ENCODE data around the gene E2F6. TPM values are rescaled to one million over a fixed set of nuclear protein-coding genes. Genes with fewer than 3 reads are reported as not detected.

Gene E2F6
- total and polyA plus RNA-seq, 2 of the 13 experiments (the other 11 are each of a cell fraction or from before 2014, with no cell fraction given), result 27.3 to 36.0 TPM

- TF ChIP-seq MAX (IDR thresholded peaks at IDR 0.05) (no peak), ZNF761 (CRISPR knock-in tag; conservative IDR thresholded peaks at IDR 0.05) (no peak), HNRNPH1 (optimal IDR thresholded peaks at IDR 0.05; ENCODE audit: low read depth, low read length) (no peak), RFX1 (IDR thresholded peaks at IDR 0.05) (no peak), TSC22D2 (CRISPR knock-in tag; IDR thresholded peaks at IDR 0.05; ENCODE audit: borderline replicate concordance) (no peak), U2AF1 (optimal IDR thresholded peaks at IDR 0.05; ENCODE audit: low read depth, low read length) (no peak), EHMT2 (IDR thresholded peaks at IDR 0.05; ENCODE audit: borderline replicate concordance, low read depth, low read length) (no peak), ZNF629 (CRISPR knock-in tag; conservative IDR thresholded peaks at IDR 0.05) (peak; percentile 42), THAP8 (CRISPR knock-in tag; IDR thresholded peaks at IDR 0.05; ENCODE audit: borderline replicate concordance) (no peak), CSRNP2 (CRISPR knock-in tag; conservative IDR thresholded peaks at IDR 0.05; ENCODE audit: low read depth) (no peak), ZFY (CRISPR knock-in tag; IDR thresholded peaks at IDR 0.05) (no peak), POLR2G (IDR thresholded peaks at IDR 0.05; ENCODE audit: low read depth, low read length) (peak; percentile 60), ZNF33B (CRISPR knock-in tag; IDR thresholded peaks at IDR 0.05) (no peak), ISL2 (CRISPR knock-in tag; IDR thresholded peaks at IDR 0.05) (peak; percentile 36; the same call in 1 of the 2 replicates), BRCA1 (CRISPR knock-in tag; IDR thresholded peaks at IDR 0.05) (no peak; the same call in 1 of the 2 replicates), TCF7L2 (IDR thresholded peaks at IDR 0.05; ENCODE audit: low read depth, low read length) (no peak), ZKSCAN1 (IDR thresholded peaks at IDR 0.05; ENCODE audit: low read length) (peak; percentile 17; the same call in 1 of the 2 replicates), RXRB (CRISPR knock-in tag; IDR thresholded peaks at IDR 0.05; ENCODE audit: borderline replicate concordance) (0 out of 2 replicates have a peak, but pooled peaks have one; percentile 12), ZNF264 (CRISPR knock-in tag; IDR thresholded peaks at IDR 0.05) (peak; percentile 70), KAT7 (CRISPR knock-in tag; IDR thresholded peaks at IDR 0.05; ENCODE audit: borderline replicate concordance) (0 out of 2 replicates have a peak, but pooled peaks have one; percentile 76), HMGXB4 (CRISPR knock-in tag; IDR thresholded peaks at IDR 0.05; ENCODE audit: borderline replicate concordance in 1 of 2, low read depth in 1 of 2) (no peak)
- TF ChIP-seq, protein P1, sequence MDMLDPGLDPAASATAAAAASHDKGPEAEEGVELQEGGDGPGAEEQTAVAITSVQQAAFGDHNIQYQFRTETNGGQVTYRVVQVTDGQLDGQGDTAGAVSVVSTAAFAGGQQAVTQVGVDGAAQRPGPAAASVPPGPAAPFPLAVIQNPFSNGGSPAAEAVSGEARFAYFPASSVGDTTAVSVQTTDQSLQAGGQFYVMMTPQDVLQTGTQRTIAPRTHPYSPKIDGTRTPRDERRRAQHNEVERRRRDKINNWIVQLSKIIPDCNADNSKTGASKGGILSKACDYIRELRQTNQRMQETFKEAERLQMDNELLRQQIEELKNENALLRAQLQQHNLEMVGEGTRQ (IDR thresholded peaks at IDR 0.05; ENCODE audit: low read depth, low read length), result no peak
- TF ChIP-seq, protein P1 (CRISPR knock-in tag; IDR thresholded peaks at IDR 0.05; ENCODE audit: borderline replicate concordance), result no peak
- TF ChIP-seq, protein P2, sequence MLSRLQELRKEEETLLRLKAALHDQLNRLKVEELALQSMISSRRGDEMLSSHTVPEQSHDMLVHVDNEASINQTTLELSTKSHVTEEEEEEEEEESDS (CRISPR knock-in tag; IDR thresholded peaks at IDR 0.05; ENCODE audit: borderline replicate concordance), result no peak
Measured at GRCh38 chr2:11506611-11506969, 40.6 kb upstream of the E2F6 start (continued).

Measured in HepG2 (cell line).